Measurements from ENCODE around the gene PTPN13.

The PTPN13 gene, protein sequence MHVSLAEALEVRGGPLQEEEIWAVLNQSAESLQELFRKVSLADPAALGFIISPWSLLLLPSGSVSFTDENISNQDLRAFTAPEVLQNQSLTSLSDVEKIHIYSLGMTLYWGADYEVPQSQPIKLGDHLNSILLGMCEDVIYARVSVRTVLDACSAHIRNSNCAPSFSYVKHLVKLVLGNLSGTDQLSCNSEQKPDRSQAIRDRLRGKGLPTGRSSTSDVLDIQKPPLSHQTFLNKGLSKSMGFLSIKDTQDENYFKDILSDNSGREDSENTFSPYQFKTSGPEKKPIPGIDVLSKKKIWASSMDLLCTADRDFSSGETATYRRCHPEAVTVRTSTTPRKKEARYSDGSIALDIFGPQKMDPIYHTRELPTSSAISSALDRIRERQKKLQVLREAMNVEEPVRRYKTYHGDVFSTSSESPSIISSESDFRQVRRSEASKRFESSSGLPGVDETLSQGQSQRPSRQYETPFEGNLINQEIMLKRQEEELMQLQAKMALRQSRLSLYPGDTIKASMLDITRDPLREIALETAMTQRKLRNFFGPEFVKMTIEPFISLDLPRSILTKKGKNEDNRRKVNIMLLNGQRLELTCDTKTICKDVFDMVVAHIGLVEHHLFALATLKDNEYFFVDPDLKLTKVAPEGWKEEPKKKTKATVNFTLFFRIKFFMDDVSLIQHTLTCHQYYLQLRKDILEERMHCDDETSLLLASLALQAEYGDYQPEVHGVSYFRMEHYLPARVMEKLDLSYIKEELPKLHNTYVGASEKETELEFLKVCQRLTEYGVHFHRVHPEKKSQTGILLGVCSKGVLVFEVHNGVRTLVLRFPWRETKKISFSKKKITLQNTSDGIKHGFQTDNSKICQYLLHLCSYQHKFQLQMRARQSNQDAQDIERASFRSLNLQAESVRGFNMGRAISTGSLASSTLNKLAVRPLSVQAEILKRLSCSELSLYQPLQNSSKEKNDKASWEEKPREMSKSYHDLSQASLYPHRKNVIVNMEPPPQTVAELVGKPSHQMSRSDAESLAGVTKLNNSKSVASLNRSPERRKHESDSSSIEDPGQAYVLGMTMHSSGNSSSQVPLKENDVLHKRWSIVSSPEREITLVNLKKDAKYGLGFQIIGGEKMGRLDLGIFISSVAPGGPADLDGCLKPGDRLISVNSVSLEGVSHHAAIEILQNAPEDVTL (N-terminal part only)

DNA sequence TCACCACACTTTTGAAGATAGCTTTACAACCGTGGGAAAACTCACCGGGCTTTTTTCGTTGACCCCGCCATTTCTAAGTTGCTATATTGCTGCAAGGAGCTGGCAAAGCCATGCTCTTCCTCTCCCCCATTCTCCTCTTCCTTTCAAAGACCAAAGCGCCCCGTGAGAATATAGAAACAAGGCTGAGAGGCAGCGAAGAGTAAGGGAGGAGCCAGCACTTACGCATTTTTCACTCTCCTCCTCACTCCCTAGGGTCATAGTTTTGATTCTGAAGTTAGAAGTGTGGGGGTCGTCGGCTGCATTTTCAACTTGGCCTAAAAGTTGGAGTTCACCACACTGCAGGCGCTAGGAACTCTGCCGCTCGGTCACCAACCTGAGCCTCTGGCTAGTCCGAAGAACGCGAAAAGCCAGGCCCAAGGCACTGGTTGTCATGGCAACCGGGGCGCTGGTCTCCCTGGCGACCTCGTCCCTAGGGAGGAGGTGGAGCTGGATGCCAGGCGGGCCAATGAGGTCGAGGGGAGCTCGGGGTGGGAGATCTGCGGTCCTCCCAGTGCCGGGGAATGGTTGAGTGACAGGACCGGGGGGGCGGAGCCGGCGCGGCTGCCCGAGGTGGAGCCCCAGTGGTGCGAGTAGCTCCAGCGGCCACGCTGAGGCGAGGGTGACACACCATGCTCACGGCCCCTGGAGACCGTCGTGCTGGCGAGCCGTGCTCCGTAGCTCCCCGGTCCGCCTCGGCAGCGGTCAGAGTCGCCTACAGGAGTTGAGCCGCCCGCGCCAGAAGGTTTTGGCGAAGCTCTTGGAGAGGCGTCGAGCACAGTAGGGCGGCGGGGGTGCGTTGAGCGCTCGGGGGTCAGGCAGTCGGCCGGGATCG lies at the start of gene PTPN13:
Gene PTPN13 (plus strand): TSS at position 628 of the 871 bp plus-strand sequence. CDS start 40,942 bp downstream, outside the sequence.
- DNase-seq (ENCODE audit: low read depth in 2 of 2): peak; percentile 42 to 52

DNA sequence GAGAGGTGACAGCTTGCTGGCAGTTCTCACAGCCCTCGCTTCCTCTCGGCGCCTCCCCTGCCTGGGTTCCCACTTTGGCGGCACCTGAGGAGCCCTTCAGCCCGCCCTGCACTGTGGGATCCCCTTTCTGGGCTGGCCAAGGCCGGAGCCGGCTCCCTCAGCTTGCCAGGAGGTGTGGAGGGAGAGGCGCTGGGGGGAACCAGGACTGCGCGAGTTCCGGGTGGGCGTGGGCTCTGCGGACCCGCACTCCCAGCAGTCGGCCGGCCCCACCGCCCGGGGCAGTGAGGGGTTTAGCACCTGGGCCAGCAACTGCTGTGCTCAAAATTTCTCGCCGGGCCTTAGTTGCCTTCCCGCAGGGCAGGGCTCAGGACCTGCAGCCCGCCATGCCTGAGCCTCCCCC lies 47.0 kb upstream of the PTPN13 start:
- no peak for DNase-seq (ENCODE audit: low read depth in 2 of 2)

DNA sequence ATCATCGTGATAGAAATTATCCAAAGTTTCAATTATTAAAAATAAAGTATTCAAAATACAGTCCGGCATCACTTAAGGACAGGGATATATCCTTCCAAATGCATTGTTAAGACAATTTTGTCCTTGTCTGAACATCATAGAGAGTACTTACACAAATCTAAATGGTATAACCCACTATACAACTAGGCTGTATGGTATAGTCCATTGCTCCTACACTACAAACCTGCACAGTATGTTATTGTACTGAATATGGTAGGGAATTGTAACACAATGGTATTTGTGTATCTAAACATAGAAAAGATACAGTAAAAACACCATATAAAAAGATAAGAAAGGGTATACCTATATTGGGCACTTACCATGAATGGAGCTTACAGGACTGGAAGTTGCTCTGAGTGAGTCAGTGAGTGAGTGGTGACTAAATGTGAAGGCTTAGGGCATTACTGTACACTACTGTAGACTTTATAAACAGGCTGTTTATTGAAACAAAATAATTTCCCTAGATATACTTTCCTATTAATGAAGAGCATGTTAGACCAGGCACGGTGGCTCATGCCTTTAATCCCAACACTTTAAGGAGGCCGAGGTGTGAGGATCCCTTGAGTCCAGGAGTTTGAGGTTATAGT lies 44.8 kb upstream of the PTPN13 start:
- DNase-seq (ENCODE audit: low read depth in 2 of 2): no peak

DNA sequence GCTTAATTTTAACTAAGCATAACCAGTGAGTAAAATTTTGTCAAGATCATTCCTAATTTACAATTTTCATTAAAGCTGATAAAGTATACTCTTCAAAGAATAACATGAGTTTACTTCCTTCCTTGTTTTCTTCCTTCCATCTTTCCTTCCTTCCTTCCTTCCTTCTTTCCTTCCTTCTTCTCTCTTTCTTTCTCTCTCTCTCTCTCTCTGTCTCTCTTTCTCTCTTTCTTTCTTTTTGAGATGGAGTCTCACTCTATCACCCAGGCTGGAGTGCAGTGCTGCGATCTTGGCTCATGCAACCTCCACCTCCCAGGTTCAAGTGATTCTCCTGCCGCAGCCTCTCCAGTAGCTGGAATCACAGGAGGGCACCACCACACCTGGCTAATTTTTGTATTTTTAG lies 42.7 kb upstream of the PTPN13 start:
- no peak for DNase-seq (ENCODE audit: low read depth in 2 of 2)

DNA sequence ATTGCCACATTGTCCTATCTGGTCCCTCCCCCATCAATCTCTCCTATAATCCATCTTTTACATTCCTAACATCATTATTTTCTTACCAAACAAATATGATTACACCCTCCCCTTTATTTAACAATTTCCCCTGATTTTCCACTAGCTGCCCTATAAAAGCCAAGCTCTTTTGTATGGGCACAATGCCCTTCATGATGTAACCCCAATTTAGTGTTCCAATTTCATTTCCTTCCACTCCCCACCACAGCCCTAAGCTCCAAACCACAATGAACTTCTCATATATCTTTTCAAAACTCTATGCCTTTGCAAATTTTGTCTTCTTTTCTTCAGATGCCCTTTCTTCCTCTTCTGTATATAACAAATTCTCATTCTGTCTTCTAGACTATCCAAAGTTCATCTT lies 39.5 kb upstream of the PTPN13 start:
- no peak for DNase-seq (ENCODE audit: low read depth in 2 of 2)

DNA sequence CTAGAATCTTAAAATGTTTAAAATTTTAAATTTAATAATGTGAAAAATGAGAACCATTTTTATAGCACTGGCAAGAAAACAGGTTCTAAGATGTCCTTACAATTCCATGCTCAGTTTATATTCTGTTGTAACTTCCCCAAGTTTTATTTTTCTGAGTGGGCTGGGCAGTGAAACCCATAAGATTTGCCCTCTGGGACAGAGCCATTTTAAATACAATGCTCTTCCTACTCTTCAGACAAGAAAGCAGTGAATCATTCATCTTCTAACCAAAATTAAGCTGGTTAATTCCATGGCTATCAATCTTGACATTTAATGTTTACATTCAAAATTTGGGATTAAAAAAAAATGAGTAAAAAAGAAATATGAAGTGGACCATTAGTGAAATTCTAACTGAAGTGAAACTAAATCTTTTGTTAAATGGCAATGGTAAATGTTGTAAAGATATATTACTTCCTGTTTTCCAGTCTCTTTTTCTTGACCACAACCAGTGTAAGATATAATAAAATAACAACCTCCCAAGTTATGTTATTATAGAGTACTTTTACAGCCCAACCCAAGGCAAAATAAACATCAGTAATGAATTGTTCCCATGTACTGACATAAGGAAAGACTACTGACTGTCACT lies 37.2 kb upstream of the PTPN13 start:
- DNase-seq (ENCODE audit: low read depth in 2 of 2): no peak

DNA sequence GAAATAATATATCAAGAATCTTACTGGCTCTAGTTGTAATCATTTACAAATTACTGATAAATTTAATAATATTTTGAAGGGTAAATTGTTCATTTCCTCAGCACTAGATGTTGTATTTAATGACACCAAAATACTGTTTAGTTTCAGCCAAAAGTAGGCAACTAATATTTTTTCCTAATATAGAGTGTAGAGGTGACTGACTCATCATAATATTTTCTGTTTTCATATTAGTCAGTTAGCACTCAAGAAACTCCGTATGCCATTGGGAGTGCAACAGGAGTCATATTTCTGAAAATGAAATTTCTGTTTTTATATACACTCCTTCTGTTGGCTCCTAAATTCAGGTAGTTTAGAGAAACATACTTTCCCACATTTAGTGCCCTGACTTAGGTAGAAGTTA lies 36.6 kb upstream of the PTPN13 start:
- DNase-seq (ENCODE audit: low read depth in 2 of 2): no peak

DNA sequence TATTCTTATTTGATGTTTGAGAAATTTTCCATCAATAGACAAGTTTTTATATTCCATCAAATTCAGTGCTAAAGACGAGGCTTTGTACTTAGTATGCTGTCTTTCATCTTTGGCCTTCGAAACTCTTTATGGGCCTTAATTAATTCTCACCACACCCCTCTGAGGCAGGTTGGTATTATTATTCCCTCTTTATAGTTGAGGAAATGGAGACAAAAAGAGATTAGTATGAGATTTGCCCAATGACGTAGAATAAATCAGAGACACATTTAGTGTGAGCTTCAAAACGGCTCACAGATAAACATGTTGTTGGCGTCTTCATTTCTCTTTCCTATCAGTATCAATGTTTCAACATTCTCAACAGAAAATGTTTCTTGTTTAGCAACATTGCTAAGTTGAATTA lies 35.9 kb upstream of the PTPN13 start:
- DNase-seq (ENCODE audit: low read depth in 2 of 2): no peak

DNA sequence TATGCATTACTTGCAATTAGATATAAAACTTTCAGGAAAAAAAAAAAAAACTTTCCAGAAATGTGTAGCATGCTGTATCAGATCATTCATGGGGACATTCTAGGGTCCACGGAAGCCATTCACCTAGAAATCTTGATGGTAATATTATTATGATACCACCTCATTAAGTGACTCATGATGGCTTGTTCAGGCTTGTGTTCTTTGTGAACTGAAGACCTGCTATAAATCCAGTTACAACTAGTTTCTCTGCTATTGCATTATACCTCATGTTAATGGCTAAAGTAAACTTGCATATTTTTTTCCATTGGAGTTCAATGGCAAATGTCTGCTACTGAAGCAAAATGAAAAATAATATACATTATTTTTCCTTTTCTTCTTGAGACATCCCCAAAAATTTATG lies 35.3 kb upstream of the PTPN13 start:
- DNase-seq (ENCODE audit: low read depth in 2 of 2): no peak

DNA sequence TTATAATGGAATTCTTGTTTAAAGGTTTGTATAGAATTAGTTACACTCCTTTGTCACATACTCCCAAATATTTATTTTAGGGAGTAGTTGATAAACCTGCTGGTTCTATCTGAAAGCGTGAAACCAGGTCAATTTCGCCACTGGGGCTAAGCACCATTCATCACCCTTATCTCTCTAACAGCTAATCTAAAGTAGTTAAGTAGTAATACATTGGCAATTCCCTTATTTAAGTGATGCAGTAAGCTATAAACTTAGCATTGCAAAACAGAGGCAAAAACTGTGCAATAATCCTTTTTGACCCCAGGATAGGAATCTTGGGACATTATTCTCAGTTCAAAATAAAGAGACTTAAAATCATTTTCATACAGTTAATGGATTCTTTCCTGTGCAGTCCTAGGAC lies 33.7 kb upstream of the PTPN13 start:
- DNase-seq (ENCODE audit: low read depth in 2 of 2): no peak

DNA sequence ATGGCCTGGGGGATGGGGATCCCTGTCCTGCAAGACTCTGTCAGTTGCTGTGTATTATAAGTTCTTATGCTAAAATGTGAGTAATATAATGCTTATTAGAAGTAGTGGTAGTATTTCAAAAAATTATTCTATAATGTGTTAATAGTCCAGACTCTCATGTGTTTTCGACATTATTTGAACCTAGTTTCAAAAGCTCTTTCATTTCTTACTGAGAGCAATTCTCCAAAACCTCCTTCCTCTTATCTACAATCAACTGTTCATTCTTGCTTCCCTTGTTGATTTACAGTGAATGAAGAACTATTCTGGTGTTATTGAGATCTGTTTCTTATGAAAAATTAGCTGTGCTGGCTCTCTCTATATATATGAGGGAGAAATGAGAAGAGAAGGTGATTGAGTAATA lies 32.9 kb upstream of the PTPN13 start:
- no peak for DNase-seq (ENCODE audit: low read depth in 2 of 2)

DNA sequence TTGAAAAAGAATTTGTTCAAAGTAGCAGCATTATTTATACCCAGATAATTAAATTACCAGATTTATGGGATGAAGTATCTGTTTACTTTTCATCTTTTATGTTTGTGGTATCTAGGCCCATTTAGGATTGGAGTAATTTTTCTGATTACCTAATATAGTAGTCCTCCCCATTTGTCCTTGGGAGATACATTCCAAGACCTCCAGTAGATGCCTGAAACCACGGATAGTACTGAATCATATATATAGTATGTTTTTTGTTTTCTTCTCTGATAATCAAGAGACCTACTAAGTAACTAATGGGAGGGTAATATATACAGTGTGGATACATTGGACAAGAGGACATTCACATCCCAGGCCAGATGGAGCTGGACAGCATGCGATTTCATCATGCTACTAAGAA lies 30.7 kb upstream of the PTPN13 start:
- no peak for DNase-seq (ENCODE audit: low read depth in 2 of 2)

DNA sequence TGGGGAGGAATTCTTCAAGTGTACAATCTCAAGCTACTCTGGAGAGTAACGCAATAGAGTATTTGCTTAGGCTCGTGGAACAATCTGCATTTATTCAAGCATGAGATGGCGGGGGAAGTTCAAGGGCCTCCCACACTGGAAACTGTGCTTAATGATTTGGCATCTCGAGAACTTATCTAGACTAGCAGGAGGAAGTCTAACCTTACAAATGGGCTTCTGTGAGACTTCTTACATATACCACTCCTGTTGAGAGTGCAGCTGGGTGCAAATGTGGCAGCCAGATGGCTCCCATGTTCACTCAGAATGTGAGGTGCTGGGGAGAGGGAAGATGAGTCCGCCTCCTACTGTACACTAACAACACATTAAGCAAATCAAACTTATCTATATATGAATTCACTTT lies 29.3 kb upstream of the PTPN13 start:
- DNase-seq (ENCODE audit: low read depth in 2 of 2): no peak

DNA sequence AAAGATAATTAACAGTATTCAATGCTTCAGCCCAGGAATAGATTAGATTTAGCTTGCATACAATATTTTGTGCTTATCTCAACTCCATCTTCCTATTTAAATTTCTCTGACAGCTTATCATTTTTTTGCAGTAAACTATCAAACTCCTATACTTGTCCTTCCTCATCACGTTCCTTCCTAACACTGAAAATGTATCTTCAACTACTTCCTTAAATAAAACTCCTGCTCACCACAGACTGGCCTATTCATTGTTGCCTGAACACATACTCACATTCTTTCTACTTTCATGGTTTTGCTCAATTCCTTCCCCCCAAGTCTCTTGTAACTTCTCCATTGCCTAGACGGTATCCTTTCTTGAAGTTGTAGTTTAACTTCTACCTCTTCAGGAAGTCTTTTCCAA lies 28.5 kb upstream of the PTPN13 start:
- DNase-seq (ENCODE audit: low read depth in 2 of 2): no peak

DNA sequence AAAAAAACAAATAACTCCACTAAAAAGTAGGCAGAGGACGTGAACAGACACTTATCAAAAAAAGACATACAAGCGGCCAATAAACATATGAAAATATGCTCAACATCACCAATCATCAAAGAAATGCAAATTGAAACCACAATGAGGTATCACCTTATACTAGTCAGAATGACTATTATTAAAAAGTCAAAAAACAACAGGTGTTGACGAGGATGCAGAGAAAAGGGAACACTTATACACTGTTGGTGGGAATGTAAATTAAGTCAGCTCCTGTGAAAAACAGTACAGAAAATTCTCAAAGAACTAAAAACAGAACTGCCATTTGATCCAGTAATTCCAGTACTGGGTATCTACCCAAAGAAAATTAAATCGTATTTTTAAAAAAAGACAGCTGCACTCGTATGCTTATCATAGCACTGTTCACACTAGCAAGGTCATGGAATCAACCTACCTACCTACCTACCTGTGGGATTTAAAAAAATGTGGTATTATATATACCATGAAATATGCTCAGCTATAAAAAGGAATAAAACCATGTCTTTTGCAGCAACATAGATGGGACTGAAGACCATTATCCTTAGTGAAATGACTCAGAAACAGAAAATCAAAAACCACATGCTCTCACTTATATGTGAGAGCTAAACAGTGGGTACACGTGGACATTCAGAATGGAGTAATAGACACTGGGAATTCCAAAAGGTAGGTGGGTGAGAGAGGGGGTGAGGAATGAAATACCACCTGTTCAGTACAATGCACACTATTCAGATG lies 24.8 kb upstream of the PTPN13 start:
- no peak for DNase-seq (ENCODE audit: low read depth in 2 of 2)

DNA sequence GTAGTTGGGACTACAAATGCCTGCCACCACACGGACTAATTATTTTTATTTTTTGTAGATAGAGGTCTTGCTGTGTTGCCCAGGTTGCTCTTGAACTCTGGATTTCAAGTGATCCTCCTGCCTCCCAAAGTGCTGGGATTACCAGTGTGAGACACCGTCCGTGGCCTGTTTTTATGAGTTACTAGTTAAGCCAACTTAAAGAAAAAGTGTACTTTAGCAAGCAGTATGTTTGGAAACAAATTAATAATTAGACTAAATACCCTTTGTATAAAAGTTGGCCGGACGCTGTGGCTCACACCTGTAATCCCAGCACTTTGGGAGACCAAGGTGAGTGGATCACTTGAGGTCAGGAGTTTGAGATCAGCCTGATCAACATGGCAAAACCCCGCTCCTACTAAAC lies 14.2 kb upstream of the PTPN13 start:
- DNase-seq (ENCODE audit: low read depth in 2 of 2): no peak

DNA sequence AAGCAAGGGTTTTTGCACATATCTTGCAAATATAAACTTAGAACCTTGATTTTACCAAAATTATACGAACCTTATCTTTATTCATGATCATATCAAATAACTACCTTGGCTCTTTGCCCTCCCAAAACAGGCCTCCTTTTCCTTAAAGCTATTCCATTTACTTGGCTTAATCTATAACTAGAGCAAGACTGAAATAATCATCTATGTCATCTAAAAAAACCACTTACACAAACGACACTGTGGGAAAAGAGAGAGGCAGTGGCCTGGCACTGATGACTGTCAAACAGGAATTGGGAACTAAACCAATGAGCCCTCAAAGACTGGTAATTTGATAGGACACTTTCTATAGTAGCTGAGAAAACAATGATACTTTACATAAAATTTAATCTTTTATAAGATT lies 11.7 kb upstream of the PTPN13 start:
- no peak for DNase-seq (ENCODE audit: low read depth in 2 of 2)

DNA sequence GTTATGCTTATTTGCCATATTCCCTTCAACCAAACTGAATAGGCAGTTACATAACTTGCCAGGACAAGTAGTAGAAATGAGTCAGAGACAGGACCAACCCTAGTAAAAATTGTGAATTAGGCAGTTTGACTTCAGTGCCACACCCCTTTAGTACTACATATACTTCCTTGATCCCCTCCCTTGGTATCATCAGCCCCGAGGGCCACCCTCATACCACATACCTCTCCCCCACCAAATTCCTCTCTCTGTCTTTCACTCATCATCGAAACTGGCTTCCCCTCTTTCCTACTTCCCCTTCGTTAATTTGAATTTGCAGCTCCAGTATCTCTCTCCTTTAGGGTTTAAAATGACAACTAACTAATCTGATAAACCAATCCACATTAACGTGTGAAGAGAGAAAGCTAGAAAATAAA lies 7.9 kb upstream of the PTPN13 start:
- no peak for DNase-seq (ENCODE audit: low read depth in 2 of 2)

DNA sequence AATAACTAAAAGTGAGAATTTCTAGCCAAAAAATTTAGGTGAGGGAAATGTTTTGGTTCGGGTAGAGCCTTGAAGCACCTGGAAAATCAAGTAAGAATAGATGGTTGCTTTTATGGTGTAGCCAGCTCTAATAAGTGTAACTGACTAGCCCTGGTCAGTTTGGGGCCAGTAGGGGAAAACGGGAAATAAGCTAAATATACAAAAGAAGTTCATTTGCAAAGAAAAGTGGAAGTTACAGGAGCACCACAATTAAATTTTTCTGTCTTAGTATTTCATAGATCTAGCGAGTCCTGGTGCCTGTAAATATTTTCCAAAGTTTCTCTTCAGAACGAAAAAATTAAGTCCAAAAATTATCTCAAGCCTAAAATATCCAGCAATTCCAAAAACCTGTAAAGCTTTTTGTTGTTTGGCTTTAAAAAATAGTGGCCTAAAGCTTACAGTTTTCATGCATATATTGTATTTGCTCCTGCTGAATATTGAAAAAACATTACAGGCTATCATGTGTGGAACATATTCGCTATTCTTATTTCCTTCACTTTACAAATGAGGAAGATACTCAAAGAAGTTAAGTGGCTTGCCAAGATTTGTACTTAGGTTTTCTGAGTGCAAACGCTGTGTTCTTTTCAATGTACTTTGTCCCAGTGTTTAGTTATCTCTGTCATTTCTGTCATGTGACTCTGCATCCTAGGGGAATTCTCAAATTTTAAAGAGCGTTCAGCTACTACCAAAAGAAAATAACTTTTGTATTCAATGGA lies 7.3 kb upstream of the PTPN13 start:
- DNase-seq (ENCODE audit: low read depth in 2 of 2): no peak

All from stimulated activated CD4-positive, alpha-beta T cell treated with anti-CD3 and anti-CD28 coated beads, Interleukin-1b, Interleukin-23, amount 100 ng/mL, for 4 hours (primary cell).